PFSK-1 (cell line): ENCODE measurements around the gene LDHA.

ENCODE experiments used
- FOXP2 ChIP-seq: optimal IDR thresholded peaks from 2 replicates; pipeline ENCODE3; 2011; ENCODE audit warnings: borderline replicate concordance, control low read depth, inconsistent platforms; ENCODE audit not compliant: insufficient read depth; ENCODE audit errors: extremely low read length, extremely low read depth
- POLR2AphosphoS5 ChIP-seq: IDR thresholded peaks from 2 replicates; pipeline ENCODE4 v1.6.1; 2012; ENCODE audit warnings: low read depth, mild to moderate bottlenecking, control low read depth, low read length, moderate library complexity
- SIN3A ChIP-seq: IDR thresholded peaks from 2 replicates; pipeline ENCODE4 v1.6.1; 2012; ENCODE audit warnings: mild to moderate bottlenecking, low read length, moderate library complexity, borderline replicate concordance; ENCODE audit not compliant: insufficient read depth
- TAF1 ChIP-seq: IDR thresholded peaks from 2 replicates; pipeline ENCODE4 v1.6.1; 2012; ENCODE audit warnings: low read length, control low read depth, borderline replicate concordance; ENCODE audit not compliant: insufficient read depth
- TF ChIP-seq, protein P1 (sequence below), 2 experiments: IDR thresholded peaks; 2 replicates each; pipeline versions ENCODE4 v1.6.1 to v1.8.0; 2011 to 2012; ENCODE audit warnings: low read depth in 2 of 2, low read length in 2 of 2, control low read depth in 1 of 2, inconsistent platforms in 1 of 2, mild to moderate bottlenecking in 1 of 2, moderate library complexity in 1 of 2; ENCODE audit not compliant: insufficient read depth in 1 of 2

The LDHA gene

GRCh38 chr11:18397921-18398320, 3.6 kb downstream of the LDHA start:
- no peak for TF ChIP-seq FOXP2
- TF ChIP-seq POLR2AphosphoS5 = peak; percentile 56

DNA sequence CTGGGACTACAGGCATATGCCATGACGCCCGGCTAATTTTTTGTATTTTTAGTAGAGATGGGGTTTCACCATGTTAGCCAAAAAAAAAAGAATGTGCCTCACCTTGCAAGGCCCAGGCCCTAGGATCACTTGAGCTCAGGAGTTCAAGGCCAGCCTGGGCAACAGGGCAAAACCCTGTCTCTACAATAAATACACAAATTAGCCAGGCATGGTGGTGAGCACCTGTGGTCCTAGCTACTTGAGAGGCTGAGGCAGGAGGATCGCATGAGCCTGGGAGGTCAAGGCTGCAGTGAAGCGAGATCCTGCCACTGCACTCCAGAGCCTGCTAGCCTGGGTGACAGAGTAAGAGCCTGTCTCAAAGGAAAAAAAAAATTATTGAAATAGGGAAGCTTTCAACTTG, 9.7 kb downstream of the LDHA start:
- no peak for TF ChIP-seq TAF1
- peak; percentile 35; the same call in 1 of the 2 replicates for TF ChIP-seq POLR2AphosphoS5
- no peak for TF ChIP-seq SIN3A
- TF ChIP-seq, protein P1, sequence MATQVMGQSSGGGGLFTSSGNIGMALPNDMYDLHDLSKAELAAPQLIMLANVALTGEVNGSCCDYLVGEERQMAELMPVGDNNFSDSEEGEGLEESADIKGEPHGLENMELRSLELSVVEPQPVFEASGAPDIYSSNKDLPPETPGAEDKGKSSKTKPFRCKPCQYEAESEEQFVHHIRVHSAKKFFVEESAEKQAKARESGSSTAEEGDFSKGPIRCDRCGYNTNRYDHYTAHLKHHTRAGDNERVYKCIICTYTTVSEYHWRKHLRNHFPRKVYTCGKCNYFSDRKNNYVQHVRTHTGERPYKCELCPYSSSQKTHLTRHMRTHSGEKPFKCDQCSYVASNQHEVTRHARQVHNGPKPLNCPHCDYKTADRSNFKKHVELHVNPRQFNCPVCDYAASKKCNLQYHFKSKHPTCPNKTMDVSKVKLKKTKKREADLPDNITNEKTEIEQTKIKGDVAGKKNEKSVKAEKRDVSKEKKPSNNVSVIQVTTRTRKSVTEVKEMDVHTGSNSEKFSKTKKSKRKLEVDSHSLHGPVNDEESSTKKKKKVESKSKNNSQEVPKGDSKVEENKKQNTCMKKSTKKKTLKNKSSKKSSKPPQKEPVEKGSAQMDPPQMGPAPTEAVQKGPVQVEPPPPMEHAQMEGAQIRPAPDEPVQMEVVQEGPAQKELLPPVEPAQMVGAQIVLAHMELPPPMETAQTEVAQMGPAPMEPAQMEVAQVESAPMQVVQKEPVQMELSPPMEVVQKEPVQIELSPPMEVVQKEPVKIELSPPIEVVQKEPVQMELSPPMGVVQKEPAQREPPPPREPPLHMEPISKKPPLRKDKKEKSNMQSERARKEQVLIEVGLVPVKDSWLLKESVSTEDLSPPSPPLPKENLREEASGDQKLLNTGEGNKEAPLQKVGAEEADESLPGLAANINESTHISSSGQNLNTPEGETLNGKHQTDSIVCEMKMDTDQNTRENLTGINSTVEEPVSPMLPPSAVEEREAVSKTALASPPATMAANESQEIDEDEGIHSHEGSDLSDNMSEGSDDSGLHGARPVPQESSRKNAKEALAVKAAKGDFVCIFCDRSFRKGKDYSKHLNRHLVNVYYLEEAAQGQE (IDR thresholded peaks at IDR 0.05; ENCODE audit: insufficient read depth in 1 of 2, low read depth in 2 of 2, low read length in 2 of 2) = no peak

GRCh38 chr11:18408558-18409291, 14.4 kb downstream of the LDHA start:
- no peak for TF ChIP-seq FOXP2
- TF ChIP-seq TAF1 = no peak
- no peak; the same call in 1 of the 2 replicates for TF ChIP-seq POLR2AphosphoS5
- no peak for TF ChIP-seq SIN3A
- TF ChIP-seq, protein P1 (IDR thresholded peaks at IDR 0.05; ENCODE audit: insufficient read depth in 1 of 2, low read depth in 2 of 2, low read length in 2 of 2) = no peak

DNA sequence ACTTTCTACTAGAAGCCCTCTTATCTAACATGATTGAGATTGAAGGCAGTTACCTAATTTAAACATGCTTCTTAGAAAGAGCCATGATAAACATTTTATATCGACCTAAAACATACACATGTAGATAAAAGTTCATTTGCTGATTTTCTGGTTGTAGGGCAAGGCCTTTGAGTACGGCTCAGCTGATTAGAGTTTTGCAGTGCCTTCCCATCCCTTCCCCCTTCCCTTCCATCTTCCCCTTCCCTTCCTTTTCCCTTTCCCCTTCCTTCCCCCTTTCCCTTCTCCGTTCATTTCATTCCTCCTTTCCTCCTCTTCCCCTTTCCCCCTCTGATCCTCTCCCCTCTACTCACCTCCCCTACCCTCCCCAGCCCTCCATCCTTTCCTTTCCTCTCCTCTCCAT, 22.1 kb downstream of the LDHA start:
- TF ChIP-seq, protein P1 (IDR thresholded peaks at IDR 0.05; ENCODE audit: insufficient read depth in 1 of 2, low read depth in 2 of 2, low read length in 2 of 2) = no peak
- TF ChIP-seq POLR2AphosphoS5 (no peak), SIN3A (no peak), FOXP2 (no peak), TAF1 (no peak)

GRCh38 chr11:18419040-18419439, 24.7 kb downstream of the LDHA start:
- TF ChIP-seq POLR2AphosphoS5 = no peak
- TF ChIP-seq, protein P1 (IDR thresholded peaks at IDR 0.05; ENCODE audit: insufficient read depth in 1 of 2, low read depth in 2 of 2, low read length in 2 of 2) = no peak
- no peak for TF ChIP-seq SIN3A
- no peak for TF ChIP-seq FOXP2
- no peak for TF ChIP-seq TAF1
